HL-60/S4 treated with retinoic acid at 250 ng/mL for 4 days and 3 days (cell line): ENCODE measurements around the gene TMEM151B.

ENCODE experiments used
- in situ Hi-C: fragments of 300-500 bp; cut with MboI; formaldehyde crosslinking; loops from 2 replicates; pipeline ENCODE4 v1.7.0; 2022; ENCODE audit warnings: low sequenced_read_pairs

Gene TMEM151B

GRCh38 chr6:44277763-44278162 lies 7.5 kb downstream of the TMEM151B start:
- in situ Hi-C loops: no loop called here

GRCh38 chr6:44278315-44278714 lies 8.1 kb downstream of the TMEM151B start:
- in situ Hi-C loops: no loop called here

GRCh38 chr6:44278774-44279697 lies 8.8 kb downstream of the TMEM151B start:
- in situ Hi-C loops: no loop called here

- in situ Hi-C loops: no loop called here
Measured at GRCh38 chr6:44284121-44284520, 13.9 kb downstream of the TMEM151B start.

- in situ Hi-C loops: no loop called here
Measured at GRCh38 chr6:44284867-44285266, 14.6 kb downstream of the TMEM151B start.

- in situ Hi-C loops: no loop called here
Measured at GRCh38 chr6:44285552-44286284, 15.5 kb downstream of the TMEM151B start.

GRCh38 chr6:44286285-44286565 lies 16.0 kb downstream of the TMEM151B start:
- in situ Hi-C loops: no loop called here

- in situ Hi-C loops: no loop called here
Measured at GRCh38 chr6:44286747-44287146, 16.5 kb downstream of the TMEM151B start.

GRCh38 chr6:44289726-44290260 lies 19.5 kb downstream of the TMEM151B start:
- in situ Hi-C loops: no loop called here

GRCh38 chr6:44291841-44292240 lies 21.6 kb downstream of the TMEM151B start:
- in situ Hi-C loops: no loop called here

- in situ Hi-C loops: no loop called here
Measured at GRCh38 chr6:44292661-44293365, 22.6 kb downstream of the TMEM151B start.

- in situ Hi-C loops: no loop called here
Measured at GRCh38 chr6:44294832-44295791, 24.9 kb downstream of the TMEM151B start.

GRCh38 chr6:44297063-44298038 lies 27.1 kb downstream of the TMEM151B start:
- in situ Hi-C loops: no loop called here

- in situ Hi-C loops: no loop called here
Measured at GRCh38 chr6:44298055-44298803, 28.0 kb downstream of the TMEM151B start.

- in situ Hi-C loops: no loop called here
Measured at GRCh38 chr6:44298864-44299263, 28.6 kb downstream of the TMEM151B start.

GRCh38 chr6:44300292-44300823 lies 30.1 kb downstream of the TMEM151B start:
- in situ Hi-C loops: no loop called here

GRCh38 chr6:44301106-44301505 lies 30.9 kb downstream of the TMEM151B start:
- in situ Hi-C loops: no loop called here
